ENCODE measurements around the gene UNC5B. TPM values are rescaled to one million over a fixed set of nuclear protein-coding genes. Genes with fewer than 3 reads are reported as not detected.
"Not testable (repeated sequence)": the region's sequence is repeated elsewhere in the genome, so short reads cannot be mapped to it uniquely, and the experiment has no call there.

The UNC5B gene
- total RNA-seq, 1 experiment from 2014 or later, result 0.34 TPM

GRCh38 chr10:71296086-71296485, 83.7 kb downstream of the UNC5B start:
- no peak for DNase-seq (ENCODE audit: low read depth)

GRCh38 chr10:71296811-71297210, 84.4 kb downstream of the UNC5B start:
- not testable (repeated sequence) for DNase-seq (ENCODE audit: low read depth)

DNA sequence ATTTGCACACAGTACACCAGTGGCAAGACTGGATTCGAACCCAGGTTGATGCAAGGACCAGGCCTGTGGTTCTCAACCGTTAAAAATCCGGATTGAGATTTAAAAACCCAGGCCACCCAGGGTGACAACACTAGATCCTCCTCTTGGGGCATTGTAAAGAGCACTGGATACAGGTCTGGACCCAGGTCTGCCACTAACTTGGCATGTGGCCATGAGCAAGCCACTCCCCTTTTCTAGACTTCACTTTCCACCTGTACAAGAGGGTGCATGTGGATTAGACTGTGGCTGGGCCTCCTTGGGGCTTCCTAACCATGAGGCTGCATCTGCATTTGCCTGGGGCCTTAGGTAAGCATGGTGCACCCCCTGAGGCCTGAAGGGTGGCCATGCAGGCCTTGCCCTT, 85.0 kb downstream of the UNC5B start:
- DNase-seq (ENCODE audit: low read depth), result no peak

GRCh38 chr10:71299071-71299785, 86.9 kb downstream of the UNC5B start:
- no peak for DNase-seq (ENCODE audit: low read depth)

GRCh38 chr10:71300555-71301370, 88.4 kb downstream of the UNC5B start:
- DNase-seq (ENCODE audit: low read depth), result no peak

DNA sequence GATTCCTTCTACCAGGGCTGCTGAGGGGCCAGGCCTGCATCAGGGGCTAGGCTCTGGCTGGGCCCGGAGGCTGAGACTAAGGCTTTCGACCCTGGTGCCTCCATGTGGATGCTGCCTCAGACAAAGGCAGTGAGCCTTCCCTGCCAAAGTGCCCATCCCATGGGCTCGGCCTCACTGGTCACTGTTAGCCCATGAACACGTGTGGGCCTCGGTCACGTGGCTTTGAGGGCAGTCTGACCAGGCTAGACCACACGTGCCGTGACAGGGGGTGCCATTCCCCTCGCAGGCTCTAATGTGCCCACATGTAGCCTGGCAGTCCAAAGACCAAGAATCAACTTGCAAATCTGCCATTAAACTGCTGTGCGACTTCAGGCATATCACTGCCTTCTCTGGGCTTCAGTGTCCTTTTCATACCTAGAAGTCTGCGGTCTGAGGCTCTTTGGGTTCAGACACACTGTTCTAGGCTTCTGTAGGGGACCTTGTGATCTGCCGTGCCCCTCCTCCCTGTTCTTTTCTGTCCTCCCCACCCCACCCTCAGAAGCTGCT, 89.1 kb downstream of the UNC5B start:
- DNase-seq (ENCODE audit: low read depth), result no peak

GRCh38 chr10:71302451-71302850, 90.1 kb downstream of the UNC5B start:
- no peak for DNase-seq (ENCODE audit: low read depth)

- DNase-seq (ENCODE audit: low read depth), result peak; percentile 45
Observed at GRCh38 chr10:71302874-71303568, 90.7 kb downstream of the UNC5B start.

DNA sequence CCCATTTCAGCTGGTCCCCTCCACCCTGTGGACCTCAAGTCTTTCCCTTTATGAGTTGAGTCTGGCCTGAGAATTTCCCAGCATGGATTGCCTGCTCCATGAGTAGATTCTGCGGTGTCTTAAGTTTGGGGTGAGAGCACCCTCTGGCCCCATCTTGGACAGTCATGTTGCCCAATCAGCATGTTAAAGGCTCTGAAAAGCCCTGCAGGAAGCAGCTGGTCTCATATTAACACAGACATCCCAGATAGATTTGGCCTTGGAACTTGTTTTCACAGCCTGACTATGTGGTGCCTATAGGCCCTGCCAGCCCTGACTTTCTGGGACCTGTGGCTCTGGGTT, 91.2 kb downstream of the UNC5B start:
- DNase-seq (ENCODE audit: low read depth), result no peak

GRCh38 chr10:71304914-71305313, 92.5 kb downstream of the UNC5B start:
- DNase-seq (ENCODE audit: low read depth), result no peak

DNA sequence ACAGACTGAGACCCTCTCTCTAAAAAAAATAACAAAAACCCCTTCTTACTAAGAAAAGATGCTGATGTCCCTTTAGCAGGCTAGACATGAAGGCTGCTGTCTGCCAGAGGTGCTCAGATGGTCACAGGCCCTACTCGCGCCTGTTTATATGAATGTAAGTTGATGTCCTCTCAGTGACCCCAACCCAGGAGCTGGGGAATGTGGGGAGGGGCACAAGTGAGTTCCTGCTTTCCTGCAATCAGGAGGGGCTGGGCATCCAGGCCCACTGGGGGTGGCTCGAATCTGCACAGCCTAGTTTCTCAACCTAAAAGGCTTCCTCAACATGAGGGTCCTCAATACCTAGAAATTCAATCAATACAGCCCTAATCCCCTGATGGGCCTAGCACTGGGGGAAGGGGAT, 94.6 kb downstream of the UNC5B start:
- DNase-seq (ENCODE audit: low read depth), result no peak

GRCh38 chr10:71307469-71308085, 95.2 kb downstream of the UNC5B start:
- DNase-seq (ENCODE audit: low read depth), result no peak

GRCh38 chr10:71308244-71308643, 95.9 kb downstream of the UNC5B start:
- no peak for DNase-seq (ENCODE audit: low read depth)

GRCh38 chr10:71308985-71309384, 96.6 kb downstream of the UNC5B start:
- no peak for DNase-seq (ENCODE audit: low read depth)

- no peak for DNase-seq (ENCODE audit: low read depth)
Observed at GRCh38 chr10:71309919-71310318, 97.5 kb downstream of the UNC5B start.

DNA sequence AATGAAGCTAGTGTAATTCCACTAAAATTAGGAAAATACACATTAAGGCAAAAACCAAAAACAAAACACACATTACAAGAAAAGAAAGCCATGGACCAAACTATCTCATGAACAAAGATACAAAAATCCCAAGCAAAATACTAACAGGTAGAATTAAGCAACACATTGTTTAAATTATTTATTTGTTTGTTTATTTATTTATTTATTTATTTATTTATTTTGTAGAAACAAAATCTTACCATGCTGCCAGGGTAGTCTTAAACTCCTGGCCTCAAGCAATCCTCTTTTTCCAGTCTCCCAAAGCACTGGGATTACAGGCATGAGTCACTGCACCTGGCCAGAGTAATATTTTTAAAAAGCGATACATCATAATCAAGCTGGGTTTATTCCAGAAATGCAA, 99.8 kb downstream of the UNC5B start:
- no peak for DNase-seq (ENCODE audit: low read depth)

DNA sequence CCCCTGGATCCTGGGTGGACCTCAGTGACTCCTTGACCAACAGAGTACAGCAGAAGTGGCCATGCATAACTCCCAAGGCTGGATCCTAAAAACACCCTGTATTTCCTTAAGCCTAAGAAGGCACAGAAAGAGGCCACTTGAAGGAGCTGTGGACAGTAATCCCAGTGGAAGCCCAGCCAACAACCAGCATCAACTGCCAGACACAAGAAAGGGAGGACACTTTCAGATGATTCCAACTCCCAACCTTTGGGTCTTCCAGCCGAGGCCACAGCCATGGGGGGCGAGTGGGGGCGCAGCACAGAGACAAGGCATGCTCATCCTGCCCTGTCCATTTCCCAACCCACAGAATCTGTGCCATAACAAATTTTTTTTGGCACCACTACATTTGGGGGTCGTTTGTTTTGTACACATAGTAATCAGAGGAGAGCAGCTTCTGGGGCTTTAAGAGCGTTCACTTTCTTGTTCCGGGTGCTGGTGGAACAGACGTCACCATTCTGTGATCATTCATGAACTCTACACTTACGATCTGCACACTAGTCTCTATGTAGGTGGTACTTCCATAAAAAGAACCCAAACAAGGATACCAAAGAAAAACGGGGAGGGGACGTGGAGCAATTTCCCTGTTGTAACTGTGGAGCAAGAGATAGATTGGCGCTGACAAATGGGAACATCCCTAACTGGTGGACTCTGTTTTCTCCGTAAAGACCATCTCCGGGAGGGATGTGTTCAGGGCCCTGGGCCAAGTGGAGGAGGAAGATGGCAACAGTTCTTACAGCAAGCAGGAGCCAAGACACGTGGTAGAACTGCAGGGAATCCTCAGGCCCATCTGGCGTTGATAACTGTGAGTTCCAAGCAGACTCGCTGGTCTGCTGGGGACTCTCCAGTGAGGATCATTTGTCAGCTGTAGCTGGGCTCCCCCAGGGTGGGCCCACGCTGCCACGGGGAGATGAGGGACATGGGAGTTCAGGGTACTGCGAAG, 100.7 kb downstream of the UNC5B start:
- no peak for DNase-seq (ENCODE audit: low read depth)

- DNase-seq (ENCODE audit: low read depth), result peak; percentile 44
Observed at GRCh38 chr10:71314028-71314693, 101.8 kb downstream of the UNC5B start.

DNA sequence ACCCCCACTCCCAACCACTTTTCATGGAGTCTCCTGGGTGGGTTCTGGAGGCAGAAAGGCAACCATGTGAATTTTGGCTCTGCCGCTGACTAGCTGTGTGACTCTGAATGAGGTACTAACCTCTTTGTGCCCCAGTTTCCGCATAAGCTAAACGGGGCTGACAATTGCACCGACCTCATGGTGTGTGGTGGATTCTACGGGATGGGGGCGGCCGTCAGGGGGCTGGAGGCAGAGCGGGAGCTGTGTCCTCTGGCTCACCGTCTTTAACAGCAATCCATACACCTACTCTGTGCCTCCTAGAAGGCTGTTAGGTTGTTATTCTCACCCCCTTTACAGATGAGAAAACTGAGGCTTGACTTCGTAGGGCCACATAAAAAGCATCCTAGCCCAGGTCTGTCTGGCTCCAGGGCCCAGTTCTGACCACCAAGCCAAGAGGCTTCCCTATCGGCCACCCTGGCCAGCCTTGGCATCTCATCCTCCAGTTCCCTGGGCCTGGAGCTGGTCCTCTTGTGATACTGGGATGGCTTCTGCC, 102.4 kb downstream of the UNC5B start:
- DNase-seq (ENCODE audit: low read depth), result no peak
